ENCODE results near the gene DIO3. TPM values are rescaled to one million over a fixed set of nuclear protein-coding genes. Genes with fewer than 3 reads are reported as not detected.
A peak's percentile ranks its signal among the peaks of the same experiment; 100 is the strongest.

Gene DIO3
- total and polyA plus RNA-seq, 2 donors (not counting 1 experiment from before 2014, with no cell fraction given), result not detected

DNA sequence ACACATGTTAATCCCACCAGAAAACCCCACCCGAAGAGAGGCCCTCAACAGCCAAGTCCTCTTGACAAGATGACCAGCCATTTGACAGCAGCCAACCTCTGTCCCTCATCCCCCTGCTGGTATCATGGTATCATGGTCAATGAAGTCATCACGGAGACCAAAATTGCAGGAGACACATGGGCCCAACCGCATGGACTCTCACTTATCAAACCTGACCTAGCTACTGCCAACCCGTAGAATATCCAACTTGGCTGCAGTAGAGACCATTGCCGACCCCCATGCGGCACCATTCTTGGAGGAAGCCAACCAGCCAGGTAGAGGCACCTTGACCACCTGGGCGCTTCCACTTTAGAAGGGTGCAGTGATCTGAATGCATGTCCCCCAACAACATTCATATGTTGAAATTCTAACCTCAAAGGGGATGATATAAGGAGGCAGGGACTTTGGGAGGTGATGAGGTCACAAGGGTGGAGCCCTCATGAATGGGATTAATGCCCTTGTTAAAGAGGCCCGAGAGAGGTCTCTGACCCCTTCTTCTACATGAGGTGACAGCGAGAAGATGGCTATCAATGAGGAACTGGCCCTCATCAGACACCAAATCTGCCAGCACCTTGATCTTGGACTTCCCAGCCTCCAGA lies 33.3 kb downstream of the DIO3 start:
- no peaks in the 10 kb centered on the region for H3K27me3 Mint-ChIP-seq
- Histone ChIP-seq H2AFZ (ENCODE audit: insufficient read depth, low read depth, low read length, poor library complexity, severe bottlenecking) (no peak overlapping the region), H3K27ac (ENCODE audit: low read length in 2 of 2) (no peak overlapping the region), H4K20me1 (ENCODE audit: control insufficient read depth, insufficient read depth, low read length, poor library complexity, severe bottlenecking) (no peaks in the 10 kb centered on the region), H3K4me2 (replicated peaks; ENCODE audit: low read depth, low read length, poor library complexity, severe bottlenecking) (no peak overlapping the region), H3K4me1 (ENCODE audit: control insufficient read depth in 2 of 2, insufficient read depth in 2 of 2, low read length in 2 of 2) (peaks cover 23% of the 10 kb centered on the region in 2 donors), H3K9ac (ENCODE audit: low read length) (no peak overlapping the region), H3K27me3 (replicated peaks in 1 of 4; ENCODE audit: control extremely low read depth in 1 of 4, control insufficient read depth in 3 of 4, insufficient read depth in 4 of 4, low read length in 3 of 4) (no peaks in the 10 kb centered on the region), H3K4me3 (ENCODE audit: control extremely low read depth in 1 of 5, extremely low read depth in 1 of 5, insufficient read depth in 1 of 5, low read depth in 2 of 5, low read length in 4 of 5) (no peak overlapping the region), H3K79me2 (ENCODE audit: control insufficient read depth, insufficient read depth, low read length) (no peaks in the 10 kb centered on the region), H3K9me3 (ENCODE audit: control extremely low read depth in 1 of 3, control insufficient read depth in 2 of 3, insufficient read depth in 1 of 3, low read length in 2 of 3) (peaks cover 0 to 55% (median 7%) of the 10 kb centered on the region in 3 donors), H3K36me3 (replicated peaks in 1 of 2; ENCODE audit: control extremely low read depth in 1 of 2, control insufficient read depth in 1 of 2, extremely low read depth in 1 of 2, insufficient read depth in 2 of 2, low read length in 1 of 2) (no peaks in the 10 kb centered on the region)
- no peak for ATAC-seq (ENCODE audit: low read depth)
- DNase-seq, result no peak
- H3K4me1 Mint-ChIP-seq, result peaks cover 34% of the 10 kb centered on the region
- peak overlapping the region; percentile 41 for H3K4me3 Mint-ChIP-seq
- TF ChIP-seq, protein P1, sequence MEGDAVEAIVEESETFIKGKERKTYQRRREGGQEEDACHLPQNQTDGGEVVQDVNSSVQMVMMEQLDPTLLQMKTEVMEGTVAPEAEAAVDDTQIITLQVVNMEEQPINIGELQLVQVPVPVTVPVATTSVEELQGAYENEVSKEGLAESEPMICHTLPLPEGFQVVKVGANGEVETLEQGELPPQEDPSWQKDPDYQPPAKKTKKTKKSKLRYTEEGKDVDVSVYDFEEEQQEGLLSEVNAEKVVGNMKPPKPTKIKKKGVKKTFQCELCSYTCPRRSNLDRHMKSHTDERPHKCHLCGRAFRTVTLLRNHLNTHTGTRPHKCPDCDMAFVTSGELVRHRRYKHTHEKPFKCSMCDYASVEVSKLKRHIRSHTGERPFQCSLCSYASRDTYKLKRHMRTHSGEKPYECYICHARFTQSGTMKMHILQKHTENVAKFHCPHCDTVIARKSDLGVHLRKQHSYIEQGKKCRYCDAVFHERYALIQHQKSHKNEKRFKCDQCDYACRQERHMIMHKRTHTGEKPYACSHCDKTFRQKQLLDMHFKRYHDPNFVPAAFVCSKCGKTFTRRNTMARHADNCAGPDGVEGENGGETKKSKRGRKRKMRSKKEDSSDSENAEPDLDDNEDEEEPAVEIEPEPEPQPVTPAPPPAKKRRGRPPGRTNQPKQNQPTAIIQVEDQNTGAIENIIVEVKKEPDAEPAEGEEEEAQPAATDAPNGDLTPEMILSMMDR (IDR thresholded peaks at IDR 0.05), result no peak
- no peak for TF ChIP-seq EZH2 (IDR thresholded peaks at IDR 0.05; ENCODE audit: borderline replicate concordance, insufficient read depth, low read depth, low read length, poor library complexity, severe bottlenecking)
- H3K9me3 Mint-ChIP-seq (ENCODE audit: insufficient read depth), result peaks cover 2% of the 10 kb centered on the region
- WGBS (ENCODE audit: insufficient coverage), result 100% methylated on average over 6 of the region's 9 CpGs
- no peak overlapping the region for H3K27ac Mint-ChIP-seq
- CTCF ChIA-PET, result no interaction called here
- intact Hi-C loops (cut with micrococcal nuclease), result no loop called here
- POLR2A ChIA-PET, result no interaction called here

DNA sequence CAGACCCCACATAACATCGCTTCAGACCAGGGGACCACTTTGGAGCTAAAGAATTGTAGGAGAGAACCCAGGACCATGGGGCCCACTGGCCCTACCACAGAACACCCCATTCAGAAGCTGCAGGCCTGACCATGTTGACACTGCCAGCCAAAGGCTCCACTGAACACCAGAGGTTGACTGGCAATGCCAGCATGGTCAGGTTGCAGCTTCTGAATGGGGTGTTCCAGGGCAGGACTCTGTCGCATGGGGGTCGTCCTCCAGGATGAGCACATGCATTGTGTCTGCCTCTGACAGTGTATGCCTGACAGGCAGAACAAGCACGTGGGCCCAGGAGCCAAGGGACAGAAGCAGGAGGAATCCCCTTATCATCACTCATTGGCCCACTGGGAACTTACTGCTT lies 34.1 kb downstream of the DIO3 start:
- H3K27ac Mint-ChIP-seq, result peak overlapping the region; percentile 90
- H3K27me3 ChIP-seq (replicated peaks in 1 of 4; ENCODE audit: control extremely low read depth in 1 of 4, control insufficient read depth in 3 of 4, insufficient read depth in 4 of 4, low read length in 3 of 4), result no peaks in the 10 kb centered on the region
- intact Hi-C loops (cut with micrococcal nuclease), result no loop called here
- H3K4me3 Mint-ChIP-seq, result peak overlapping the region; percentile 41
- H3K9me3 Mint-ChIP-seq (ENCODE audit: insufficient read depth), result peaks cover 2% of the 10 kb centered on the region
- no peak overlapping the region for H3K4me2 ChIP-seq (replicated peaks; ENCODE audit: low read depth, low read length, poor library complexity, severe bottlenecking)
- no peaks in the 10 kb centered on the region for H3K27me3 Mint-ChIP-seq
- ChIA-PET CTCF (no interaction called here), POLR2A (no interaction called here)
- no peak overlapping the region for H3K9ac ChIP-seq (ENCODE audit: low read length)
- peaks cover 23% of the 10 kb centered on the region in 2 donors for H3K4me1 ChIP-seq (ENCODE audit: control insufficient read depth in 2 of 2, insufficient read depth in 2 of 2, low read length in 2 of 2)
- DNase-seq (no peak), ATAC-seq (ENCODE audit: low read depth) (no peak)
- H3K4me1 Mint-ChIP-seq, result peaks cover 34% of the 10 kb centered on the region
- no peaks in the 10 kb centered on the region for H4K20me1 ChIP-seq (ENCODE audit: control insufficient read depth, insufficient read depth, low read length, poor library complexity, severe bottlenecking)
- TF ChIP-seq, protein P1 (IDR thresholded peaks at IDR 0.05), result no peak
- TF ChIP-seq EZH2 (IDR thresholded peaks at IDR 0.05; ENCODE audit: borderline replicate concordance, insufficient read depth, low read depth, low read length, poor library complexity, severe bottlenecking), result no peak
- H3K79me2 ChIP-seq (ENCODE audit: control insufficient read depth, insufficient read depth, low read length), result no peaks in the 10 kb centered on the region
- H3K9me3 ChIP-seq (ENCODE audit: control extremely low read depth in 1 of 3, control insufficient read depth in 2 of 3, insufficient read depth in 1 of 3, low read length in 2 of 3), result peaks cover 0 to 55% (median 7%) of the 10 kb centered on the region in 3 donors
- 98% methylated on average over 4 of the region's 4 CpGs for WGBS (ENCODE audit: insufficient coverage)
- peak overlapping the region in 1 of 2 donors; percentile 83 for H3K27ac ChIP-seq (ENCODE audit: low read length in 2 of 2)
- H2AFZ ChIP-seq (ENCODE audit: insufficient read depth, low read depth, low read length, poor library complexity, severe bottlenecking), result no peak overlapping the region
- no peak overlapping the region for H3K4me3 ChIP-seq (ENCODE audit: control extremely low read depth in 1 of 5, extremely low read depth in 1 of 5, insufficient read depth in 1 of 5, low read depth in 2 of 5, low read length in 4 of 5)
- H3K36me3 ChIP-seq (replicated peaks in 1 of 2; ENCODE audit: control extremely low read depth in 1 of 2, control insufficient read depth in 1 of 2, extremely low read depth in 1 of 2, insufficient read depth in 2 of 2, low read length in 1 of 2), result no peaks in the 10 kb centered on the region
